NCI-H82 treated with DMSO at 0.1 percent for 48 hours (cell line): ENCODE results near the gene CFLAR.
A peak's percentile ranks its signal among the peaks of the same experiment; 100 is the strongest.

ENCODE experiments used
- DNase-seq: peaks from one replicate; lab custom pipeline; 2025; ENCODE audit not compliant: unreplicated experiment; lab: John Stamatoyannopoulos, UW

Gene CFLAR

DNA sequence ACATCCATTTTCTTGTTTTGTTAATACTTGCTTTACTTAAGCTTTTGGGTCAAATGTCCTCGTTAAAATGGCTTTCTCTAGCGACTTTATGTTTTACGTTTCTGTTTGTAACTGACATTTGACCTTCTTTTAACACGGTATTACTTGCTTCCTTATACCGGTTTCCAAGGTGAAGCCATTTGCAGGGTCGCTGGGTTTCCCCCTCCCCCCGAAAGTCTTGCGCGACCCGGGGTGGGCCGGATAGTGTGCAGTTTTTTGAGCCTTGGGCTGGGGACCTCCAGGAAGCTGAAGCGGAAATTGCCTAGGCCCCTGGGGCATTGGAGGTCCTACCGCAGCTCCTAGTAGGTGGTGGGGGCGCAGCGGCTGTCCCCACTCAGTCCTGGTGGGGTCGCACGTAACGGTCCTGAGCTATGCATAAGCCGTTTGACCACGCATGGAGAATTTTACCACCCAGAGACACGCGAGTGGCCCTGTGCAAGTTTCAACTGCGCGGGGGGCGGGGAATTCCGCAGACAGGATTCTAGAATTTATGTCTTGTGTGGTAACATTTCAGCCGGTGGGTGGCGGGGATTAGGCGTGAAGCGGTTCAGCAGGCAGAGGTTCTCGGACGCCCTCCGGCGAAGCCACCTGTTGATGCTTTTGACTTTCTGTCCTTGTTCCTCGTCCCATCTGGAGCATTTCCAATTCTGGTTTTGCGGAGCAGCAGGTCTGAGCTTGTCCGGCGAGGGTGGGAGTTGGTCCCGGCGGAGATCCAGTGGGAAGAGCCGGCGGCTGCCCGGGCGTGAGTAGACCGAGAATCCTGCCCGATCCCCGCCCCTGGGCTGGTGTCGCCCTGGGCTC lies 2.4 kb downstream of the CFLAR start:
- DNase-seq: no peak

DNA sequence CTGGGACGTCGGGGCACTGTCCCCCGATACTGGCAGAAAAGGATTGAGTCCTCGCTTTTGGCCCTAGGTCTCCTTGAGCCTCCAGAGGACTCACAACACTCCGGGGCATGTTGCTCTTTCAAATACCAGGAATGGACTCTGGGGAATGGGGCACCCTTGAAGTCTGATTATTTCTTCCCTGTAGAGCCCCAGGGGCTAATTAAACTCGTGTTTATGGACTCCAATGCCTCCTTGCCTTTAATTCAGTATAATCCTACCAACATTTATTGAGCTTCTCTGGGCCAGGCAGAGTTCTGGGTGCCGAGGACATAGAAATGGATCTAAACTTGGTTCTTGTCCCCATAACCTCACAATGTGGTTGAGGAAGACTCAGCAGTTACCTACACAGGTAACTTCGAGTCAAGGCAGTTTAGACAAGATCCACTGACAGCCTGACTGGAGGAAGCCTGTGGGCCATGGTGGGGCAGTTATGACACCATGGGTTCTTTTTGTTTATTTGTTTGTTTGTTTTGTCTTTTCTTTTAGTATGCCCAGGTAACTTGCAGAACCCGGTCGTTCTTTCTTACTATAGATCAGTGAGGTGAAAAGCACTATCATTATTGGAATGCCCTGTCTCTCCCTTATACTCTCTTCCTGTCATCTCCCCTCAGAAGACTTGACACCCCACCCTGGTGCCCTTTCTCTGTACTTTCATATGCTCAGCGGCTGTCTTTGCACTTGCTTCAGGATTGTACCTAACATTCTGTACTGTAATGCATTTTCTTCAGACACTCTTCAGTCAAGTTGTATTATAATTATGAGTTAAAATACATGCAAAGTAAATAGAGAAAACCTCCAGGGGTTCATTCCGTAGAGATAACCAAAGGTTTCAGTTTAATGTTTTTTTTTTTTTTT lies 3.2 kb downstream of the CFLAR start:
- DNase-seq: no peak

DNA sequence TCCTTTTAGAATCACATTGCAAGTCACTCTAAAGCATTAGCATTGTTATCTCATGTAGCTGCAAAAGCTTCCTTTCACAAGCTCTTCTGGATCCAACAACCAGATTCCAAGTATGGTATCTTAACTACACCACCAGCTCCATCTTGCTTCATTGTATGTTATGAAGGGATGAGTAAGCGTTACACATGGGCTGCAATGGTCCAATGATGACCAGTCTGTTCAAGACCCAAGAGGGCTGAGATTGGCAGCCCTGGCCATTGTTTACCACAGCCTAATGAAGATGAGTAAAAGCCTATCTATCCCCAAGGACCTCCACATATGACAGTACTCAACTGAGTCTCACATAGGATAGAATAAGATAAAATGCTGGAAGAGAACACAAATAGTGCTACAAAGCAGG lies 6.3 kb downstream of the CFLAR start:
- DNase-seq: no peak

GRCh38 chr2:201126308-201127151 lies 10.6 kb downstream of the CFLAR start:
- DNase-seq: no peak

DNA sequence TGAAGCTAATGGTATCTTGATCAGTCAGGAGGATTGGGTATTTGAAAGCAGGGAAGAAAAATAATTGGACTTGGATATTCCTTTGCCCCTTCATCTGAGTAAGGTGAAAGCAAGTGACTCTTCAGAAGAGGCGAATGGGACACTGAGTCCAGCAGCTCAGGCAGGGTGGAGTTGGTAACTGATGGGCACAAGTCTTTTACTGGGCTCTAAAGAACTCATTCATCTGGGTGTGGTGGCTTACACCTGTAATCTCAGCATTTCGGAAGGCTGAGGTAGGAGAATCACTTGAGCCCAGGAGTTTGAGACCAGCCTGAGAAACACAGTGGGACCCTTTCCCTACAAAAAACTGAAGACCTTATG lies 11.2 kb downstream of the CFLAR start:
- DNase-seq: no peak

DNA sequence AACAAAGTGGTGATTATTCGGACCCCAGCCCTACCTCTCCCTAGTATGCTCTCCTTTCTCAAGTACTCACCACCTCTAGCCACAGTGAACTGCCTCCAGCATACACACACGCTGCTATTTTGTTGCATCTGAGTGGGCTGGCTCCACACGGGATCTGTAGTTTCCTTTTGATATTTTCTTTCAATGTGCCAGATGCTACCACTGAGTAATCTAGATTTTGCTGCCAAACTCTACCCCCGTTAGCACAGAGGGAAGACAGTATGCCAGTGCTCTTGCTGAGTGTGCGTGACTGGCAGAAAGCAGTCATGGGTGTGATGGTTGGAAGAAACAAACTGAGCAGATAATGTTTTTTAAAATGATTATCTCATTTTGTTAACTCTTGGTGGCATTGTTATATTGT lies 11.6 kb downstream of the CFLAR start:
- DNase-seq: no peak

DNA sequence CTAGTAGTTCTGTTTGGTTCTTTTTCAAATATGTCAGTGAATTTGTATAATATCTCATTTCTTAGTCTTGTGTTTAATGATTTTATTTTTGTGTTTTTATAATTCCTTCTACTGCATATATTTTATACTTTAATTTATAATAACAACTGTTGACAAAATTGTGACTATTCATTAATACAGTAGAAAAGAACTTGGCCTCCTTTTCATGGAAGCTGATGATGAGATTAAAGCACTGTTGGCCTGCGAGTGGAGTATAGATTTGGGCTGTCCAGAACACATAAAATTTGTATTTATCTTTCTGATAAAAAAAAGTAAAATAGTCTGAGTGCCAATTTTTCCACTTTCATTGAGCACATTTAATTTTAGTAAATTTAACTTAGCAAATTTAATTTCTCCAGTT lies 12.1 kb downstream of the CFLAR start:
- DNase-seq: no peak

DNA sequence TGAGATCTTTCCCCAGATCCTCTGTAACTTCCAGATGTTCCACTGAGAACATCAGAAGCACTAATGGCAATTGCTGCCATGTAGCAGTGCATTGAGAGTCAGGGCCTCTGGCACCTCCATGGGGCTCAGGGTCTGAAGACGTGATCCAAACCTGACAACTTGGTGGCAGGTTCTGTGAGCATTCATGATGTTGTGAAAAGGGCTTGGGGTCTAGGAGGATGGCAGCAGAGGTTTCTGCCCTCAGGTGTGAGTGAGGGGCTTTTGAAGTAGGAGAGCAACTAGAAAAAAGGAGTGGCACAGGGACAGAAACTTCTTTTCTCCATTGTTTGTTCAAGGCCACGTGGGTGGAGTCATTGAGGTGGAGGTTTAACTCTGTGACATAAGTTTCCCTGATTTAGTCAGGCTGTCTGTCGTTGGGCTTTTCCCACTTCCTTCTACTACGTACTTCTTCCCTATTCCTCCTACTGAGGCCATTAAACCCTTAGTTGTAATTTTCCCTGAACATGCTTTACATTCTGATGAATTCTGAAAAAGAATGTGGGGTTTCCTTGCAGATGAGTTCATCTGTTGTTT lies 13.1 kb downstream of the CFLAR start:
- DNase-seq: no peak

- no peak for DNase-seq
Measured at GRCh38 chr2:201130524-201131186, 14.7 kb downstream of the CFLAR start.

DNA sequence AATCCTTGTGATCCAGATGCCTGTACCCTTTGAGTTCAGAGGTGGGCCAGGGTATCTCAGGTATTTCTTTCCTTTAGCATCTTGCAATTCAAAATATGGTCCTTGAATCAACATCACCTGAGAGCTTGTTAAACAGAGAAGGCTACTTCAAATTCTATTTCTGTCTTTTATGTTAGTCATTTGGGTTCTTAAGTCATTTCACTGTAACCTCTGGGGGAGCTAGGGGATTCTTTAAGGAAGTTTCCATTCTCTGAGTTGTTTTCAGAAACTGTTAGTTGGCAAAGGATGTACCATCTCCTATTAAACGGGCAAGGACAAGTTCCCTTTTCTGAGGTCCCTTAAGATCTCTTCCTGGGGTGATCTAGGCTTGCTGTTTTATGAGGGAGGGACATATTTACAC lies 16.6 kb downstream of the CFLAR start:
- no peak for DNase-seq

DNA sequence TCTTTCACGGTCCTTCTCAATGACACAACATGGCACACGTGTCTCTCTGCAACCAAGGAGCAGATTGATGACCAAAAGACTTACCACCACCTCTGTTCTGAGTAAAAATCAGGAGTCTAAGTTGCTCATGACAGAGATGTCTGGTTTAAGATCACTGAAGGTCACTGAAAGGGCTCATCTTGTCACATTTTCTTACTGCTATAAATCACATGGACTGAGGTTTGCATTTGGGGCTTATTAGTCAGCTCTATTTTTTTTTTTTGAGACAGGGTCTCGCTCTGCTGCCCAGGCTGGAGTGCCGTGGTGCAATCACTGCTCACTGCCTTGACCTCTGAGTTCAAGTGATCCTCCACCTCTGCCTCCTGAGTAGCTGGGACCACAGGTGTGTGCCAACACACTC lies 19.4 kb downstream of the CFLAR start:
- DNase-seq: no peak

- DNase-seq: no peak
Measured at GRCh38 chr2:201136889-201137321, 20.9 kb downstream of the CFLAR start.

GRCh38 chr2:201137505-201138400 lies 21.8 kb downstream of the CFLAR start:
- no peak for DNase-seq

DNA sequence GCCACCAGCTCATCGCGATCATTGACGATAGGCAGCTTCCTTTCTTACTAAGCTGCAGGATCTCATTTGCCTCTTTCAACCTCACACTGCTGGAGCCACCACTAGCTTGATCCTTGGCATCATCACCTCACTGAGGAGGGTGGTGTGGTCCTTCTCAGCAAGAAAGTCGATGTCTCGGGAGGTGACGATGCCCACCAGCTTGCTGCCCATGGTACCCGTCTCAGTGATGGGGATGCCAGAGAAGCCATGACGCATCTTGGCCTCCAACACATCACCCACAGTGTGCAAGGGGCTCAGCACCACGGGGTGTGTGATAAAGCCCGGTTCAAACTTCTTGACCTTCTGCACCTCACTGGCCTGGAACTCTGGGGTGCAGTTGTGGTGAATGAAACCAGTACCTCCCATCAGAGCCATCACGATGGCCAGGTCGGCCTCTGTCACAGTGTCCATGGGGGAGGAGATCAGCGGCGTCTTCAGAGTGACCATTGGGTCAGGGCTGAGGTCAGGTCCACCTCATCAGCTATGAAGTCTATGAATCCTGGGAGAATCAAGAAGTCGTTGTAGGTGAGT lies 22.5 kb downstream of the CFLAR start:
- DNase-seq: no peak

DNA sequence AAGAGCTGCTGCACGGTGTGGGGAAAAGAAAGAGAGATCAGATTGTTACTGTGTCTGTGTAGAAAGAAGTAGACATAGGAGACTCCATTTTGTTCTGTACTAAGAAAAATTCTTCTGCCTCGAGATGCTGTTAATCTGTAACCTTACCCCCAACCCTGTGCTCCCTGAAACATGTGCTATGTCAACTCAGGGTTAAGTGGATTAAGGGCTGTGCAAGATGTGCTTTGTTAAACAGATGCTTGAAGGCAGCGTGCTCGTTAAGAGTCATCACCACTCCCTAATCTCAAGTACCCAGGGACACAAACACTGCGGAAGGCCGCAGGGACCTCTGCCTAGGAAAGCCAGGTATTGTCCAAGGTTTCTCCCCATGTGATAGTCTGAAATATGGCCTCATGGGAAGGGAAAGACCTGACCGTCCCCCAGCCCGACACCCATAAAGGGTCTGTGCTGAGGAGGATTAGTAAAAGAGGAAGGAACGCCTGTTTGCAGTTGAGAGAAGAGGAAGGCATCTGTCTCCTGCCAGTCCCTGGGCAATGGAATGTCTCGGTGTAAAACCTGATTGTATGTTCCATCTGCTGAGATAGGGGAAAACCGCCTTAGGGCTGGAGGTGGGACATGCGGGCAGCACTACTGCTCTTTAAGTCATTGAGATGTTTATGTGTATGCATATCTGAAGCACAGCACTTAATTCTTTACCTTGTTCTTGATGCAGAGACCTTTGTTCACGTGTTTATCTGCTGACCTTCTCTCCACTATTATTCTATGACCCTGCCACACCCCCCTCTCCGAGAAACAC lies 23.2 kb downstream of the CFLAR start:
- peak; percentile 66 for DNase-seq

- no peak for DNase-seq
Measured at GRCh38 chr2:201139836-201140604, 24.1 kb downstream of the CFLAR start.
